NCI-H2107 treated with DMSO at 0.1 percent for 48 hours (cell line): ENCODE data around the gene B3GNT5.

Source experiments
- DNase-seq: peaks from one replicate; lab custom pipeline; 2025; ENCODE audit not compliant: unreplicated experiment; lab: John Stamatoyannopoulos, UW

The B3GNT5 gene

DNA sequence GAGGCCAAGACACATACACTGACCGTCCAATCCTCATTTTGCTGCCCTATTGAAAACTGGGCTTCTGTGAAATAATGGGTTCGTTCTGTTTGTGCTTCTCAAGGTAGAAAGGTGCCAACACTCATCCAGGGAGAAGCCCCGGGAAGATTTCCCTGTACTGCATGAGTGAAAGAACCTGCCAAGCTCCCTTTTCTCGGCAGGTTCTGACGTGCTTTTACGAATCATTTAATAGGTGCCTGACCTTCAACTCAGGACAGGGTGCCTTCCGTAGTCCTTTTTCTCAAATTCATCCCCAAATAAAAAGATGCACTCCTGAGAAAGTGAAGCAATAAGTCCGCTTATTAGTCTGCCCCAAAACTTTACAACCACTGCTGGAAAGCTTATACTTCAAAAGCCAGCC, 64.2 kb downstream of the B3GNT5 start:
- DNase-seq: no peak

DNA sequence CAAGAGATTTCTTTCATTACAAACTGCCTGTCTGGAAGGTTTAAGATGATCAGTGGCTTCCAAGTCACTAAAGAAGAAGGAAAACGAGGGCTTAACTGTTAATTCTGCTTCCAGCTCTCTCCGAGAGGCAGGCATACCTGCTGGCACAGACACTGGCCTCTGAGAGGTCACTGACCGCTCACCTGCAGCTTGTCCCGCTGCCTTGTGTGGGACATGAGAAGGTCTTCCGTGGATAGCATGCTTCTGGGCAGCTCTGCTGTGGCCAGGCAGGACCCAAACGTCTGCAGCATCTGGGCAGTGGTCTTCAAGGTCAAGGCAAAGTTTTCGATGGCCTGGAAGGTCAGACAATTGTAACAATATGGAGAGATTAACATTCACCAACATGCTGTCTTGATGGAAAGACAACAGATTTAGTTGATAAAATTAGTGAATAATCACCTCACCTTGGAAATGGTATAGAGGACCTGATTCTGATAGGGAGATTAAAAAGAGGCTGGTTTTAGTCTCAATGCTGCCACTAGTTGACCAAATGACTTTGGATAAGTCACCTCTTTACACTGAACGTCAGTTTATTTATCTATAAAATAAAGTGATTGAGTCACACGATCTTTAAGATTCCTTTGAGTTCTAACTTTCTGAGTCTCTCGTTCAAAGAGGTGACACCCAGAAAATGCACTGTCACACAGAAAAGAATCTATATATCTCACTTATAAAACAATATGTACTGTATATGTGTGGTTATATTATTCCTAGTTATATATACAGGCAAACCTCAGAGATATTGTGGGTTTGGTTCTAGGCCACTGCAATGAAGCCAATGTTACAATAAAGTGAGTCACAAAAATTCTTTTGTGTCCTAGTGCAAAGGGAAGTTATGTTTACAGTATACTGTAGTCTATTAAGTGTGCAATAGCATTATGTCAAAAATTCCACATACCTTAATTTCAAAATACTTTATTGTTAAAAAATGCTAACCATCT, 65.1 kb downstream of the B3GNT5 start:
- no peak for DNase-seq

DNA sequence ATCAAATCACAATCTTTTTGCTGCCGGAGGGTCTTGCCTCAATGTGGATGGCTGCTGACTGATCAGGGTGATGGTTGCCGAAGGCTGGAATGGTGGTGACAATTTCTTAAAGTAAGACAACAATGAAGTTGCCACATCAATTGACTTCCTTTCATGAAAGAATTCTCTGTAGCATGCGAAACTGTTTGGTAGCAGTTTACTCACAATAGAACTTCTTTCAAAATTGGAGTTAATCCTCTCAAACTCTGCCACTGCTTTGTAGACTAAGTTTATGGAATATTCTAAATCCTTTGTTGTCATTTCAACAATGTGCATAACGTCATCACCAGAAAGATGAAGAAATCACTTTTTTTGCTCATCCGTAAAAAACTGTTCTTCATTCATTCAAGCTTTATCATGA, 65.8 kb downstream of the B3GNT5 start:
- no peak for DNase-seq

DNA sequence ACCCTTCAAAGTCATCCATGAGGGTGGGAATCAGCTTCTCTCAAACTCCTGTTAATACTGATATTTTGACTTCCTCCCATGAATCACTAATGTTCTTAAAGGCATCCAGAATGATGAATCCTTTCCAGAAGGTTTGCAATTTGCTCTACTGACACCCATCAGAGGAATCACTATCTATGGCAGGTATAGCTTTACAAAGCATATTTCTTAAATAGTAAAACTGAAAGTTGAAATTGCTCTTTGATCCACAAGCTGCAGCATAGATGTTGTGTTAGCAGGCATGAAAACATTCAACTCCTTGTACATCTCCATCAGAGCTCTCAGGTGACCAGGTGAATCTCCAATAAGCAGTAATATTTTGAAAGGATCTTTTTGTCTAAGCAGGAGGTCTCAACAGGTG, 66.3 kb downstream of the B3GNT5 start:
- no peak for DNase-seq
